GM18858 (cell line): ENCODE results near the gene NIPAL4.
"Not testable (repeated sequence)": the region's sequence is repeated elsewhere in the genome, so short reads cannot be mapped to it uniquely, and the experiment has no call there.

ENCODE experiments used
- ATAC-seq: cut with Tn5 transposase; IDR thresholded peaks from one replicate; pipeline ENCODE4 v1.9.1; 2021; ENCODE audit not compliant: unreplicated experiment

NIPAL4 gene

DNA sequence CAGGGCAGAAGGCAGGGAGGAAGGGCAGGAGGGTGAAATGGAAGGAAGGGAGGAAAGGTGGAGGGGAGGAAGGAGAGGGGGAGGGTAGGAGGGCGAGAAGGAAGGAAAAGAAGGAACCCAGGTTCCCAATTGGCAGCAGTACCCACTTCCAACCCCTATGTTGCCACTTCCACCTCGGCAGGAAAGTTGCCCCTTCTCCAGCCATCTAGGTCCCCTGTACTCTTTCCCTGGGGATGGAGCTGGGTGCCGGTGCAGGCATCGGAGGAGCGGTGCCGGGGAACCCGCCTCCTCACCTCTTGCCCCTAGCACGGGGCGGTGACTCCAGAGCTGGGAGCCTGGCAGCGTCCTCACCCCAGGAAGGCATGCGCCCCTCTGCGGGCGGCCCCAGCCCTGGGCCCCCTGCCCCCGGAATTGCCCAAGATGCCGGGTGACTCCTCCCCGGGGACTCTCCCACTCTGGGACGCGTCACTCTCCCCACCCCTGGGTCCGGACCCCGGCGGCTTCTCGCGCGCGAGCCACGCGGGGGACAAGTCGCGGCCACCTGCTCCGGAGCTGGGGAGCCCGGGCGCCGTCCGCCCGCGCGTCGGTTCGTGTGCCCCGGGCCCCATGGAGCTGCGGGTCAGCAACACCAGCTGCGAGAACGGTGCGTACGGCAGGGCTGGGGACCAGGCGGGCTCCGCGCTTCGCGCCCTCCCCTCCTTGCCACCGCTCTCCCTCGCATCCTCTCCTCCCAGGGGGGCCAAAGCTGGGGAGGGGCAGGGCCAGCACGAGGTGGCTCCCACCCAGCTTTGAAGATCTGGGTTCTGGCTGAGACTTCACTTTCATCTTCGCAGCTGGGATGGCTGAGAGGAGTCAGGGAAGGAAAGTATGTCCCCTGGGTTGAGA lies at the start of gene NIPAL4:
TSS of gene NIPAL4 (plus strand) at position 499 of the 885 bp plus-strand sequence. CDS start at position 607, 108 bp downstream.
- ATAC-seq, result no peak

DNA sequence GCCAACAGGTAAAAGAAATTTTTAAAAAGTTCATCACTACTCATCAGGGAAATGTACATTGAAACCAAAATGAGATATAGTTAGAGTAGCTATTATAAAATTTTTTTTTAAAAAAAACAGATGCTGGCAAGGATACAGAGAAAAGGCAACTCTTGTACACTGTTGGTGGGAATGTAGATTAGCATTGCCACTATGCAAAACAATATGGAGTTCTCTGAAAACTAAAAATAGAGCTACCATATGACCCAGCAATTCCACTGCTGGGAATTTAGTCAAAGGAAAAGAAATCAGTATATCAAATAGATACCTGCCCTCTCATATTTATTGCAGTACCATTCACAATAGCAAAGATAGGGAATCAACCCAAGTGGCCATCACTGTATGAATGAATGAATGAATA lies 44.2 kb upstream of the NIPAL4 start:
- ATAC-seq, result no peak

DNA sequence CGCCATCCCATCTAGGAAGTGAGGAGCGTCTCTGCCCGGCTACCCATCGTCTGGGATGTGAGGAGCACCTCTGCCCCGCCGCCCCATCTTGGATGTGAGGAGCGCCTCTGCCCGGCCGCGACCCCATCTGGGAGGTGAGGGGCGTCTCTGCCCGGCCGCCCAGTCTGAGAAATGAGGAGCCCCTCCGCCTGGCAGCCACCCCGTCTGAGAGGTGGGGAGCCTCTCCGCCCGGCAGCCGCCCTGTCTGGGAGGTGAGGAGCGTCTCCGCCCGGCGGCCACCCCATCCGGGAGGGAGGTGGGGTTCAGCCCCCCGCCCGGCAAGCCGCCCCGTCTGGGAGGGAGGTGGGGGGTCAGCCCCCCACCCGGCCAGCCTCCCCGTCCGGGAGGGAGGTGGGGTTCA lies 40.5 kb upstream of the NIPAL4 start:
- not testable (repeated sequence) for ATAC-seq

DNA sequence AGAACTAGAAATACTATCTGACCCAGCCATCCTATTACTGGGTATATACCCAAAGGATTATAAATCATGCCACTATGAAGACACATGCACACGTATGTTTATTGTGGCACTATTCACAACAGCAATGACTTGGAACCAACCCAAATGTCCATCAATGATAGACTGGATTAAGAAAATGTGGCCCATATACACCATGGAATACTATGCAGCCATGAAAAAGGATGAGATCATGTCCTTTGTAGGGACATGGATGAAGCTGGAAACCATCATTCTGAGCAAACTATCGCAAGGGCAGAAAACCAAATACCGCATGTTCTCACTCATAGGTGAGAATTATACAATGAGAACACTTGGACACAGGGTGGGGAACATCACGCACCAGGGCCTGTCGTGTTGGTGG lies 30.1 kb upstream of the NIPAL4 start:
- not testable (repeated sequence) for ATAC-seq

DNA sequence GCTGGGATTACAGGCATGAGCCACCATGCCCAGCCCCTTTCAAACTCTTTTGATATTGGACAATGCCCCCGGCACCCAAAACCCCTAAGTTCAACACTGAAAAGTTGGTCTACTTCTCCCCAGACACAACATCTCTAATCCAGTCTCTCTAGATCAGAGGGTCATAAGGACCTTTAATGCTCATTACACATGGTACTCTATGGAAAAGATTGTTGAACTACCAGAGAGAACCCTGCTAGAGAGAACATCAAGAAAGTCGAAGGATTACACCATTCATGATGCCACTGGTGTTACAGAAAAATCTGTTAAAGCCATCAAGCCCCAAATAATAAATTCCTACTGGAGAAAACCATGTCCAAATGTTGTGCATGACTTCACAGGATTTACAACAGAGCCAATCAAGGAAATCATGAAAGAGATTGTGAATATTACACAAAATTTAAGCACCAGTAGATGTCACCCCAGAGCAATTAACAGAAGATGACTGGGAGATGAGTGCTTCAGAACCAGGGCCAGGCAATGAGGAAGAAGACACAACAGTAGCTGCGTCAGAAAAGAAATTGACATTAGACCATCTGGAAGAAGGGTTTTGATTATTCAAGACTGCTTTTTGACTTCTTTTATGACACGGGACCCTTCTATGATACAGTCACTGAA lies 28.3 kb upstream of the NIPAL4 start:
- ATAC-seq, result no peak

DNA sequence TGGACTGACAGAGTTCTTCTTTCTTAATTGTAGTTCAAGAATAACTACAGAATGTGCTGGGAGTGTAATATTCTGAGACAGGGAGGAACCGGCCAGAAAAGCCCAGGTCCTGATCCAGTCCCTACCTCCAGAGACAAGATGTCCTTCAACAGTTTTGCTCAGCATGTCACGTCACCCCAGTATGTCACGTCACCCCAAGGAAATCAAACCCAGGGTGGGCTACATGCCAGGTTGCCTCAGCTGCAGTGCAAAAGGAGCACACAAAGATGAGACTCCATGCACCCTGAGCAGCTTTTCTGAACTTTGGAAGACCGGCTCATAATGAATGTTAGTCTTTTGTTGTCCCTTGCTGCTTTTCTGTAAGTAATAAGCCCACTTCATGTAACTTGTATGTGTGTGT lies 25.9 kb upstream of the NIPAL4 start:
- ATAC-seq, result no peak

DNA sequence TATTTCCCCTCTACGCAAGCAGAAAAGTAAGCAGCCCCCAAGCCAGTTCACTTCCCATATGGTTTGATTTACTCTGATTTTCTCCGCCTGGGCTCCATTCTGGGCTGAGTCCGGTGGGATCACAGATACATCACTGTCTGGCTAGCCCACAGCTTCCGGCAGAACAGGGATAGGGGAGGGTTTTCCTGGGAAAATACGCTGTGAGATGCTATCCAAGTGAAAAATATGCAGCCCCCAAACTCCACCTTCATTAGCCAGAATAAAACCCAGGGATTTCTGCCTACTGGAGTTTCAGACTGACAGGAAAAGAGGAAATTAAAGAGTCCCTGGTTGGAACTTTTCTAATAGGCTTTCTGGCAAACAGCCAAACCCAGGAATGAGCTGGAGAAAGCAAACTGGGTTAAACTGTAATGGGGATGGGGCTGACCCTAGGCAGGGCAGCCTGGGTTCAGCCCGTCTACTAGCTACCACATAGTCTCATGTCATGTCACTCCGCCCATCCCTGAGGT lies 16.9 kb upstream of the NIPAL4 start:
- ATAC-seq, result no peak

DNA sequence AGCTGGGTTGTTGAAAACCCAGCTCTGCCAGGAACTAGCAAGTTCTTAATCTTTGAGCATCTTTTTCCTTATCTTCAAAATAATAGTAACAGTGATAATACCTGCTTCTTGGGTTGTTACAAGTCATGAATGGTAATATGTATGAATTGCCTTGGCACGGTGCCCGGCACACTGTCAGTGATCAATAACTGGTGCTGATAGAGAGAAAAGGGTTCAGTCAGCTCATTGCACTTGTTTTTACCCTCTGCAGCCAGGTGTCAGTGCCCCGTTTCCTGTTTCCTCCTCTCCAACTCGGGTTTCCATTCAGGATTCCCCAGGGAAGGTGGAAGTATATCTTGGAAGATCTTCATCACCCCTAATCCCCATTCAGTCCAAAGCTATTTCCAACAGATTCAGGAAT lies 15.8 kb upstream of the NIPAL4 start:
- no peak for ATAC-seq

DNA sequence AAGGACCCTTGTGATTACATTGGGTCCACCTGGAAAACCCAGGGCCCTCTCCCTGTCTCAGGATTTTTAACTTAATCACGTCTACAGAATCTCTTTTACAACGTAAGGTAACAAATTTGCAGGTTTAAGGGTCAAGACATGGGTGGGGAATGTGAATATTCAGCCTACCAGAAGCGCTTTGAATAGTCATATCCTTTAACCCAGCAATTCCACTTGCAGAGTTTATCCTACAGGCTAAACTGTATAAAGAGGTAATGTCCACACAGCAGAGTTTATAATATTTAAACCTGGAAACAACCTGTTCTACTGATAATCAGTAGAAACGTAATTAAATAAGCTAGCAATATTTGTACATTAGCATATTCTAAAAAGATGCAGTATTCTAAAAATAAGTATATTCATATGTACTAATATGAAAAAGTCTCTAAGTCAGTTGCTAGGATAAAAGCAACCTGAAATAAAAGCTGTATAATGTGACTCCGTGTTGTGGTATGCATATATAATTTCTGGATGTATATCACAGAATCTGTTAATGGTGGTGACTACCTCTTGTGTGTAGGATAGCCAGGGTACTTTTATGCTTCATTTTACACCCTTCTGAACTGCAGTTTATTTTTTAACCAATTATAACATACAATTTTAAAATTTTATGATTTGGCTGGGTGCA lies 14.1 kb upstream of the NIPAL4 start:
- no peak for ATAC-seq

DNA sequence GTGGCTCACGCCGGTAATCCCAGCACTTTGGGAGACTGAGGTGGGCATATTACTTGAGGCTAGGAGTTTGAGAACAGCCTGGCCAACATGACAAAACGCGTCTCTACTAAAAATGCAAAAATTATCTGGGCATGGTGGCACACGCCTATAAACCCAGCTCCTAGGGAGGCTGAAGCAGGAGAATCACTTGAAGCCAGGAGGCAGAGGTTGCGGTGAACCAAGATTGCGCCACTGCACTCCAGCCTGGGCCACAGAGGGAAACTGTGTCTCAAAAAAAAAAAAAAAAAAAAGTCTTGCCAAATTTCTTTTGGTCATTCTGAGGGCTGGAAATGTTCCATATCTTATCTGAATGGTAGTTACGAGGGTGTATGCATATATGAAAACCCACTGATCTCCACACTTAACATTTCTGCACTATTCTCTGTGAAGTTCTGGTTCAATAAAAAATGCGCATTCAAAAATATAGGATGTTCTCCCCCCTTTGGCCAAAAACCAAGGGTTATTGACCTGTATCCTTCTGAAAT lies 13.5 kb upstream of the NIPAL4 start:
- no peak for ATAC-seq

DNA sequence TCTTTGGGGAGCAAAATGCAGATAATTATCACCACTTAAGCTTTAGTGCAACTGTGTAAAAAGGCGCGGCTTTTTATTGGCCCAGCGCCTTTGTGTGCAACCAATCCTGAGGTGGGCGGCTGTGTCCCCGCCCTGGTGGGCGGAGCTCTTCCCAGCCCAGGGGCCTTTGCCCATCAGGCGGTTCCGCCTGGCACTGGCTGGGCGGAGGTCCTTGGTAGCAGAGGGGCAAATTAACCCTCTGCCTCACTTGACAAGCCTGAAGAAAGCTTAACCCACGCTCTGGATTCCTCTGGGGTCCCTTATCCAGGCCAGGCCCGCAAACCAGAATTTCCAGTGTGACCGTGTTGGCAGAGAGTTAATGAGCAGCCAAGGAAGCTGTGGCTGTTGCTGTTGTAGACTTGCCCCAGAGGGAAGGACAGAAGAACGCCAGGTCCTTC lies 12.8 kb upstream of the NIPAL4 start:
- no peak for ATAC-seq

DNA sequence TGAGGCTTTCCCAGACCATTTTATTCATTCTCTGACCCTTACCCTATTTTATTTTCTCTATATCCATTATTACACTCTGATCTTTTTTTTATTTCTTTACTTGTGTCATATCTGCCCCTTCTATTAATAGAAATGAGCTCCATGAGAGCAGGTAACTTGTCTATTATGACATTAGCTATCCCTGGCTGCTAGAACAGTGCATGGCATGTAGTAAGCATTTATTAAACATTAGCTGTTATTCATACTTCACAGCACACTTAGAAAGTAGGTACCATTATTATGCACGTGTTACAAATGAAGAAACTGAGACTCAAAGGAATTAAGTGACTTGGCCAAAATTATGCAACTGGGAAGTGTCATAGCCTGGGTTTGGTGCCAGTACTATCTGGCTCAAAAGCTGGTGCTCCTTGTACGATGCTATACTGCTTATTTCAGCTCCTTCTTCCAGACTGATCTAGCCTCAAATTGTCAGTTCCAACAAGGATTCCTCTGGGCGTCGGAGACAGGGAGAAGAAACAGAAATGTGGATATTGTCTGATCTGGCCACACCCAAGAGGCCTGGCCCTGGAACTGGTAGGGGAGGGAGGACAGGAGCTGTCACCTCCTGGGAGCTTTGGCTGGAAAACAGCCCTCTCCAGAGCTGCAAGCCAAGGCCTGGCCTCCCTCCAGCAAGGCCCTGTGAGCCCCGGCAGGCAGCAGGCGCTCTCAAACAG lies 10.8 kb upstream of the NIPAL4 start:
- ATAC-seq, result no peak

DNA sequence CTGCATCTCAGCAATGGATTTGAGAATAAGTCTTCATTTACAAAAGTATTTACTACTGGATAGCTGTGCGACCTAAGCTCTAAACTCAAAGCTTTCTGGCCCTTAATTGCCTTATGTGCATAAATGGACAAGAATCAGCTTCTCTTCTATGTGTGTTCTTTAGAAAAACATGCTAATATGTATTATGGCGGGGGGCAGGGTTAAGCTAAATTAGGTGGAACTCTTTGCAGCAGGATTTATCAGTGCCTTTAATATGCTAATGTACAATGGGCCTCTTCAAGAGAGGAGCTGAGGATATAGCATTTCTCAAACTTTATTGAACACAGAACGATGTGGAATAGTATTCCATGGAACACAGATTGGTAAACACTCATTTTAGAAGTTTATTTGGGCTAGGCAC lies 10.0 kb upstream of the NIPAL4 start:
- no peak for ATAC-seq

DNA sequence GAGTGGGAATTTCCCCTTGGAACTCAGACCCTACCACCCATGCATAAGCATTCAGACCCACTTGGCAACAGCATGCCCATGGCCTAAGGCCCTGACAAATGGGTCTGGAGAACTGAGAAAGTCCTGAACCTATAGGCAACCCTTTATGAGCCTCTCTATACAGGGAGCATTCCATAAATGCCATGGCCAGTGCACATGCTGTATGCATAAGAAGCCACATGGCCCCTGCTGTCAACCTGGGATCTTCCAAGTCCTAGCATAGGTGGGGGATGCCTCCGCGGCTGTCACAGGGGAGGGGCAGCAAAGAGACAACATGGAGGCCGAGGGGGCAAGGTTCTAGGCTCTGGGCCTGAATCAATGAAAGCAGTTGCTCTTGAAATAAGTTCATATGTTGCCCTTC lies 8.2 kb upstream of the NIPAL4 start:
- ATAC-seq, result no peak

DNA sequence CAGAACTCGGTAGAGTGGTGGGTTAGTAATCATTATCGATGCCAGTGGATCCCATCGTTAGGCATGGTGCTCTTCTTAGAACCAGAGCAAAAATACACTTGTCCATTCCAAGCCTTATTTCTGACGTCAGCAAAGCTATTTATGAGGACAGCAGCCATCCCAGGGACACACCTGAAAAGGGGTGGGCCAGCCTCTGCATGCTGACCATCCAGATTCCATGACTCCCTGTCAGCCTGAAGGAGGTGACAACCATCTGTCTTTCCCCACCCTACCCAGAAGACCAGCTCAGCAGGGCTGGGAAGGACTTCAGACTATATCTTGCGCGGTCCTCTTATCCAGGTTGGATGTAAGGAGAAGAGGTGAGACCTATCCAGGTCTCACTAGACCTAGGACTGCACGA lies 5.7 kb upstream of the NIPAL4 start:
- ATAC-seq, result no peak

DNA sequence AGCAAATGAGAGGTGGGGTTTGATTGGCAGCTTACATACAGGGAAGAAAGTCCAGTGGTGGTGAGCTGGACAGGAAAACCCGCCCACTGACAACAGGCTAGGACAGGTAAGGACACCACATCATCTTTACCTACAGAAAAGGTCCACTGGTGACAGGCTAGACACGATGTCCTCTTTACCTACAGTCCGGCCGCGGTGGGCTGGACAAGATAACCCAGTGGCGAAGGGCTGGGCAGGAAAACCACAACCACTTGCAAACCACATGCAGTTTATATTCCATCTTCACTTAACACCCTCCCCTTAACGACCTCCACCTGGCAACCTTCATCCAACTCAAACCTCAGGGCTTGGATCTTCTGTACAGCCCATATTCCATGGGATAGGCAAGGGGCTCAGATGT lies 5.0 kb upstream of the NIPAL4 start:
- no peak for ATAC-seq

DNA sequence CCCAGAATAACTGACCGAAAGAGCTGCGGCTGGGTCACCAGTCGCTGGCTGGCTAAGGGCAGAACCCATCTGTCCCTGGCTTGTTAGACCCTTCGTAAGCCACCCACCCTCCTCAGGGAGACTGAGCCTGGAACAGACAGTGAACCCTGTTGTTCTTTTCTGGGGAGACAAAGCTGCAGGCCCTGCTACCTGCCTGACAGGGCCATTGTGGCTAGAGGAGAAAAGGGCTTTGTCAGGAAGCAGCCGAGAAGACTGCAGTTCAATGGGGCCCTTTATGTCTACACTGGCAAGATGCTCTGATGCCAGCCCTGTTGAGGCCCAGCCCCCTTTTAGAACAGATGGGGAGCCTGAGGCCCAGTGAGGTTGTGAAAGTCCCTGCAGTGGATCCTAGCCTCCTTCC lies 3.7 kb upstream of the NIPAL4 start:
- ATAC-seq, result no peak

DNA sequence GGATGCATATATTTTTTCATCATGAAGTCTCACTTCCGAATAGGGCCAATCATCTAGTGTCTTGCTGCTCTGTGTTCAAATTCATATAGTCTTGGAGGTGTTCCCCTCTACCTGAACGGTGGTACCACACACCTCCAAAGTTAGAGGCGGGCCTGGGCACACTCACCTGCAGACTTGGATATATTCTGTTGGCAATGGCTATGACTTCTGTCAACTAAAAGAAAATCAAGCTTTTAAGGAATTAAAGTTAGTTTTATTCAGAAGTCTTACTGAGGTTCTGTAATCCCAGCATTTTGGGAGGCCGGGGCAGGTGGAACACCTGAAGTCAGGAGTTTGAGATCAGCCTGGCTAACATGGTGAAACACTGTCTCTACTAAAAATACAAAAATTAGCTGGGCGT lies 2.6 kb upstream of the NIPAL4 start:
- no peak for ATAC-seq

DNA sequence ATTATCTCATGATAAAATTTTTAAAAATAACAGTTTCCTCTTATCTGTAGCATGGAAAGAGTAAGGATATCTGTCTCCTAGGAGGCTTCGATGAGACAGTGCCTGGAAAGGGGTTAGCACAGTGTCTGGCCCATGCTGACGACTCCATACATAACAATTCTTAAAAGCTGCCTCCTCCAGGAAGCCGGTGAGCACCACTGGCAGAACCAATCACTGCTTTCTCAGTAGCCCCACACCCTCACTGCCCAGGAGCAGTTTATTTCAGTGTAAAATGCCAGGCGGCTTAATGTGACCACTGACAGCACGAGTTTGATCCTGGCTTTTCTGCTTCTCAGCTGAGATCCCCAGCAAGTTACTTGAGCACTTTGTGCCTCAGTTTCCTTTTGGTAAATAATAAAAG lies 1.2 kb upstream of the NIPAL4 start:
- no peak for ATAC-seq

DNA sequence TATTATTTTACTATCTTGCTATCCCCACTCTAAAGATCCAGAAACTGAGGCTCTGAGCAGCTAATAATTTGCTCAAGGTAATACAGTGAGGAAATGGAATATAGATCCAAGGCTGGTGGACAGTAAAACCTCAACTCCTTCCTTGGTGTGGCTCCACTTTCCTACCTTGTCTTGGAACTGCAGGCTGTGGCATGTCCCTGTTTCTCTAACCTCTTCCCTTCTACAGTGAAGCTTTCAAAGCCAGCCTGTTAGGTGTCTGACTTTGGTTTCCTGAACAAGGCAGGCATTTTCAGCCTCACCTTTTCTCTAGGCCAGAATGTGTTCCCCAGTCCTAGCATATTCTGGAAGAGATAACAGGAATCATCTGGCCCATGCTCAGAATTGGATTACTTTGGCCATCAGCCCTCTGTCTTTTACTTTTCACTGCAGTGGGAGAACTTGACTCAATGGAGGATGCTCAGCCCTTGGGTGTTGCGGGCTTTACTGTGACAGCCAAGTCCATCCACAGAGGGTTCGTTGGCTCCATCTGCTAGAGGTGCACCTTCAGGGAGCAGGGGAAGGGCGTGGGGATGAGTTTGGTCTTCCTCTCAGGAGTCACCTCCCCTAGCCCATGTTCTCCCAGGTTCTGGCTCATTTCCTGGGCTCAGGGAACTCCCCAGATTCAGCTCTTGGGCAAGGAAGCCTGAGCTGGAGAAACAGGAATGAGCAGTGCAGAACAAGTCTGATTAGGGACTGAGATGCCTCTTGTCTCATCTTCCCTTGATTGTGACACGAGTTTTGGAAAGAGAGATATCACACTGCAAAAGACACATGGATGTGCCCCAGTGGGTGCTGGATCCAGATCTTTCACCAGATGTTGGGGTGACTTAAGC lies 1.1 kb downstream of the NIPAL4 start:
- ATAC-seq, result no peak
